NCI-H345 treated with DMSO at 0.1 percent for 48 hours (cell line): ENCODE measurements around the gene VSIG10.

Experiments
- DNase-seq: peaks from one replicate; lab custom pipeline; 2025; ENCODE audit not compliant: unreplicated experiment; lab: John Stamatoyannopoulos, UW

Gene VSIG10

DNA sequence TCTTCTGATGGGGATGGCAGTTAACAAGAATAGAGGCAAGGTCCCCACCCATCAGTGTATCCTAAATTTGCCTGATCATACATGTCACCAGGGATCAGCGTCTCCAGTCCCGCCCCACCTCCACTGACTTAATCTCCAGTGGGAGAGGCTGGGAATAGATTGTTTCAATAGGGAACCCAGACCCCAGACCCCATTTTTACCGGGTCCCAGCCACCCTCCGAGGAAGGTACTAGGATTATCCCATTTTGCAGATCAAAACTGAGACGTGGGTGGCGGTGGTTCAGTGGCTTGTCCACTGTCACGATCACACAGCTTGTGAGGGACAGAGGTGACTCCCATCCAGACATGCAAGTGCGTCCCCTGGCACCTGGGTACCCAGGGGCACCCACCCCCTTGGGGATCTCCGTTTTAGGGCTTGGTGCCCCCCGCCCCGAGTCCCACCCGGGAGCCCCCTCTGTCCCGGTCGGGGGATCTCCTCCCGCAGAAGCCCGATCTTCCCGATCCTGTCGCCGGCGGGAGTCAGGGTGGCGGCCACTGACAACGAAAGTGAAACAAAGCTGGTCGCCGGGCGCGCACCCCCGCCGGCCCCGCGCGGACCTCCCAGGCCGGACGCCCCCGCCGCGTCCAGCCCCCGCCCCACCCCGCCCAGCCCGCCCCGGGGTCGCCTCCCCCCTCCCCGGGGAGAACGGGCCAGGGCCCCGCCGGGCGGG lies 43.4 kb downstream of the VSIG10 start:
- DNase-seq = no peak

- DNase-seq = peak; percentile 15
Observed at GRCh38 chr12:118059341-118060191, 44.2 kb downstream of the VSIG10 start.

- DNase-seq = no peak
Observed at GRCh38 chr12:118058881-118059280, 44.9 kb downstream of the VSIG10 start.

- DNase-seq = no peak
Observed at GRCh38 chr12:118058227-118058626, 45.6 kb downstream of the VSIG10 start.

DNA sequence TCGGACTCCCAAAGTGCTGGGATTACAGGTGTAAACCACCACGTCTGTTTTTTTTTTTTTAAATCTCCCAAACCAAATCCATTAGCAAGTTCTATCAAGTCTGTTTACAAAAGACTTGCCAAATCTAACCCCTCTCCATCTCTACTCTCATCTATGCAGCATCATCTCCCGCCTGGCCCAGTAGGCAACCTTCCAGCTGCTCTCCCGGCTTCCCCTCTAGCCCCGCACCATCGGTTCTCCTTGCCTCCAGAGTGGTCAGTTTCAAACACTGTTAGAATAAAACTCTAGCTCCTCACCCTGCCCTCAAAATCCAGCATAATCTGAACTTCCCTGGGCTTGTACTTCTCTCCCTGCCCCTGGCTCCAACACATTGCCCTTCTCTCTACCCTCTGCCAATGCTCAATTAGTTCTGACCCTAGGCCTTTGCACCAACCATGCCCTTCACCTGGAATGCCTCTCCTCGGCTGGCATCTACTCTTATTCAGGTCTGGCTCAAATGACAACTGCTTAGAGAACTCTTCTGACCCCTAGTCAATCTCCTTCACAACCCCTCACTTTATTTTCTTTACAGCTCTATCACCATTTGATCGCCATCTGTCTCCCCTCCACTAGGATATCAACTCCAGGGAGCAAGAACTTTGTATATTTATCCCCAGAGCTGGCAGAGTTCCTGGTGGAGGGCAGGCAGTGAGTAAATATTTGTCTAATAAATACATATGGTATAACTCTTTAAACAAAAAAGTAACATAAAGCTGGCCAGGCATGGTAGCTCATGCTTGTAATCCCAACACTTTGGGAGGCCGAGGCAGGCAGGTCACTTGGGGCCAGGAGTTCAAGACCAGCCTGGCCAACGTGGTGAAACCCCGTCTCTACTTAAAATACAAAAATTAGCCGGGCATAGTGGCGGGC lies 47.7 kb downstream of the VSIG10 start:
- peak; percentile 40 for DNase-seq

DNA sequence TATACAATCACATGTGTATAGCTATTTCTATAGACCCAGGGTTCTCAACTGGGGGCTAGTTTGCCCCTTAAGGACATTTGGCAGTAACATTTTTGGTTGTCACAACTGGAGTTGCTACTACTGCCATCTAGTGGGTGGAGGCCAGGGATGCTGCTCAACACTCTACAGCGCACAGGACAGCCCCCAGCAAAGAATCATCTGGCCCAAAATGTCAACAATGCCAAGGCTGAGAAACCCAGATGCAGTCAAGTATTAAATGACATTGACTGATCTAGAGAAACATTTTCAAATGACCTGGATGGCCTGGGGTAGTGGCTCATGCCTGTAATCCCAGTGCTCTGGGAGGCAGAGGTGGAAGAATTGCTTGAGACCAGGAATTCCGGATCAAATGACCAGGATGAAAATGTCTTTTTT lies 48.7 kb downstream of the VSIG10 start:
- peak; percentile 55 for DNase-seq

DNA sequence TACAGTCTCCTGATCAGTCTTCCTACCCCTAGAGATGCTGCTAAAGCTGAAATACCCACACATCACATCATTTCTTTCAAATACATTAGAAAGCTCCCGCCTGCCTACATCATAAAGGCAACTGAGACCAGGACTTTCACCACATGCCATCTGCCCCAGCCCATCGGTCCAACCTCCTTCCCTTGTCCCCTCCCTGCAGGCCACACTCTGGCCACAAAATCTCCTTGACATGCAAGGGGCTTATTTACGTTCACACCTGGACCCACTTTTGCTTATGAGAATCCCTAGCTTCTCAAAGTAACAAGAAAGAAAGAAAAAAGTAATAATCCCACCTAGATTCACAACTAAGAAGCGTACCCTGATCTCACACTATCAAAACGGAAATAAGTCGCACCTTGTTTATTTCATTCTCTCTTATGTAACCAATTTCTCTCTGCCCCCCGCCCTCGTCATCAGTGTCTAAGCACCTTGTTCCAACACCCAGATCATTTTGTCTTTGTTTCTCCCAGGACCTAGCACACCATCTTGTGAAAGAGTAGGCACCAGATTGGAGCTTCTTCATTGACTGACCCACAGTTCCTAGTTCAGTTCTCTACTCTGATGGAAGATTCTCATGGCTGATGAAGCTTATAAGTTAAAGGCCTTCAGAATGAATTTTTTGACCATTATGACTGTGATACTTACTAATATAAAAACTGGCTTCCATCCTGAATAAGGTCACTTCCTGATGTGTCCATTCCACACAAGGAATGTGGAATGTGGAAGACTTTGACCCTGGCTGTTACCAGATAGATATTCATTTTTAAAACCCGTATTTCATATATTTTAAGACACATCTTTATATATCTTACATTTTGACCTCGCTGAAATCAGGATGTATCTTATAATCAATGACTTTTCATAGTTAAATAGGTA lies 50.5 kb downstream of the VSIG10 start:
- no peak for DNase-seq

DNA sequence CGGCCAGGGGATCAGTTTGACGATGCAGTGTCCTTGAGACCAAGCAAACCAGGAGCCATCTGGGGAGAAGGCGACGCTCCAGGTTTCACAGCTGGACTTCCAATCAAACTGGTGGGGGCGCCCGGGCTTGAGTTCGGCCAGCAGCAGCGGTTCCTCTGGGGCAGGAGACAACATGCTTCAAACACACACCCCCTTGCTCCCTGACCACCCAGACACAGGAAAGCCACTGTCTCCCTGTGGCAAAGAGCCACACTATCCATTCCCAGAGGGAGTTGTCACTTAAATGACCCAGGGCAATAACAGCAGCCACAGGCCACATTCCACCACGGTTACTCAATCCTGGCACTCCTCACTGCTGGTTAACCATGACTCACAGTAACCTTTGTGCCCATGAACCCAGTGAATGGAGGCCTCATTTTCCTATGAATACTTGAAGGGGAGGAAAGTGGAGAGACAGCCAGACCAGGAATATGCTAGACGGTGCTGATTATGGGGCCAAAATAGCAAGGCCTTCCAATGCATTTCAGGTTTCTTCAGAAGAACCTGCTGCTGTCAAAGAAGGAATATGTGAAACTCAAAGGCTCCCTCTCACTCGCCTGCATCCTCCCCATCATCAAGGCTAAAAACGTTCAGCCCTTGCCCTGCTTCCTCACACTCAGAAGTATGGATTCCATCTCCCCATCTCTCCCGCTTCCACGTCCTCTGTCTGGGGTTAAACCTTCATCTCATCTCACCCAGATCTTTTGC lies 51.3 kb downstream of the VSIG10 start:
- DNase-seq = no peak

- no peak for DNase-seq
Observed at GRCh38 chr12:118050972-118051910, 52.6 kb downstream of the VSIG10 start.

DNA sequence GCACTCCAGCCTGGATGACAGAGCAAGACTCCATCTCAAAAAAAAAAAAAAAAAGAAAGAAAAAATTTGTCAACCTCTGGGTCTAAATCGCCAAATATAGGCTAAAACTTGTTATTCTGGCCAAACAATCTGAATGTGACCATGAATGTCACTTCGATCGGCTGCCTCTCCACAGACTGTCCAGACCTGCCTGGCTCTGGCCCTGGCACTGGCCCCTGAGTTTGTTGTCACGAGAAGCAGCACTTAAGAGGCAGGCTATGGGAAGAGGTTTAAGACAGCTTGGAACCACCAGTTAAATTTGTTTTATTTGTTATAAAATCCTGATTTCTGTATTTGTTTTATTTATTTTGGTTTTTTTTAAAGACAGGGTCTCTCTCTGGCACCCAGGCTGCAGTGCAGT lies 57.4 kb downstream of the VSIG10 start:
- DNase-seq = no peak

DNA sequence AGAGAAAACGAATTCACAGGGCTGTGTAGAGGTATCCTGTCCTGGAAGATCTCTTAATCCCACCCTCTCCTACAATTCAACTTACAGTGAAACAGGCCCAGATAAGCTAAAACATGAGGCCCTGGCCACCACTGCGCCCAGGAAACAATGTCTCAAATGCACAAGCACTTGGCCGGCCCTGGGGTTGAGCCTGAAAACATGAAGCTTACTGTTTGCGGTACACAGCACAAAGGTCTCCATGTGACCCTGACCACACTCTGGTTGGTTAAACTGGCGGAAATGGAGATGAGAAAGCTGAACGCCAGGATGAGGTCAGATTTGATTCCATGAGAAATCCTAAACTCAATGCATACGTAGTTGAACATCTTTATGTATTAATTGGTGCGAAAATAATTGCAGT lies 59.2 kb downstream of the VSIG10 start:
- no peak for DNase-seq

DNA sequence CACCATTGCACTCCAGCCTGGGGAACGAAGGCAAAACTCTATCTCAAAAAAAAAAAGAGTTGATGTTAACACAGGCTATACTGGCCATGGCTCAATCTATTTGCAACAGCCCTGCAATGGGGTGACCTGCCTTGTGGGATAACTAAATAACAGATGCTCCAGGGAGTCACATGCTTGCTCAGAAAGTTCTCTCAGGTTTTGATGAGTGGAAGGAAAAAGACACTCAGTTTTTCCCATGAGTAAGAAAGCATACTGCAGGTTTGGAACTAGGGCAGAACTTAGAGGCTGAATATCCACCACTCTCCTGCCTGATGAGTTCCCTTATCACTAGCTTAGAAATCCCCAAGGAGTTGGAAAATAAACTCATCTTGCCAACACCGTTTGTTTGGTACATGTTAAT lies 59.7 kb downstream of the VSIG10 start:
- DNase-seq = no peak

GRCh38 chr12:118042091-118042490 lies 61.7 kb downstream of the VSIG10 start:
- no peak for DNase-seq

GRCh38 chr12:118038137-118038536 lies 65.7 kb downstream of the VSIG10 start:
- peak; percentile 92 for DNase-seq

DNA sequence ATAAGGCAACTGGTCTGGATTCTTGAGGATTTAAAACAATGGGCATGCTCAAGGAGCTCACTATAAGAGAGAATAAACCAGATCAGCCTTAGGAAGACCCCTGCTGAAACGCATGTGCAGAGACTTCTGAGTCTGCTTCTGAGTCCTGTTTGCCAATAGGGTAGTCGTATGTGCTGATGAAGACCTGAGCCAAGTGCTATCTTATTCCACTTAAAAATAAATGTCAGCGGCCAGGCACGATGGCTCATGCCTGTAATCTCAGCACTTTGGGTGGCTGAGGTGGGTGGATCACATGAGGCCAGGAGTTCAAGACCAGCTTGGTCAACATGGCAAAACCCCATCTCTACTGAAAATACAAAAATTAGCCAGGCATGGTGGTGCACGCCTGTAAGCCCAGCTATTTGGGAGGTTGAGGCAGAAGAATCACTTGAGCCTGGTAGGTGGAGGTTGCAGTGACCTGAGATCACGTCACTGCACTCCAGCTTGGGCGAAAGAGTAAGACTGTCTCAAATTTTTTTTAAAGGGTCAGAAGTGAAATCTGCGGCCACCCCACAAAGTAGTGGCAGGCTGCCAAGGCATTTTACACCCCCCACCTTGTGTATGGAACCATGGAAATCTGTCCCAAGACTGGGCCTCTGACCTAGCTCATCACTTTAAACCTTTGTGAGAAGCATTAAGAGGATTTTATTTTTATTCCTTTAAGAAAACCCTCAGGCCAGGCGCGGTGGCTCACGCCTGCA lies 67.0 kb downstream of the VSIG10 start:
- DNase-seq = no peak

DNA sequence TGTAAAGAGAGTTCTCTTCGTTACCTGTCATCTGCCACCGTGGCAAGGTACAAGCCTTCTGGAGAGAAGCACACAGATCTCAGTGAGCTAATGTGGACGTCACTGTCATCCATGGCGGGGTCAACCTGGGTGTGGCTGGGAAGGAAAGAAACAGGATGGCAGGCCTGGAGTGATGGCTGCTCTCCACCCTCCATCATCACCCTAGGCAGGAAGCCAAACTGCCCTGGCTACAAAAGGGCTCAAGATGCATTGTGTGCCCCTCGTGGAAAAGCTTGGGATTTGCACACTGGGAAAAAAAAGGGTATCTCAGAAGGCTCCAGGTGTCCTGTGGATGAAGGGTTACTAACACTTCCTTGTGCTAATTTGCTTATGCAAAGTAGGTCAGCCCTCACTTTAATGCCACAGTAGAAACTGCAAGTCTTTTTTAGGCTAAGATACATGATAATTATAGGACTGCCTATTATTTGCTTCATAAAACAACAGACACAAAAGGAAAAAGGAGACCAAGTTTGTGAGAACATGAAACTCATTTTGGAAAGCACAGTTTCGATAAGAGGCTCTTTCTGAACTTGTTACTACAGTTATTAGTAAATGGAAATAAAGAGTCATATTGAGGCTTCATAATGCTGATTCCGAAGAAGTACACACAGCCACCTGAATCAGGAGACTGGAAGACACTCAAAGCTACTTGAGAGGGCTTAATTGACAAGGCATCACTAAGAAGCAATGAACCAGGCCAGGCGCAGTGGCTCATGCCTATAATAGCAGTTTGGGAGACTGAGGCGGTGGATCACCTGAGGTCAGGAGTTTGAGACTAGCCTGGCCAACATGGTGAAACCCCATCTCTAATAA lies 68.4 kb downstream of the VSIG10 start:
- no peak for DNase-seq
